Effector CD4-positive, alpha-beta T cell (primary cell): ENCODE results near the gene CFHR5.
"Not testable (repeated sequence)": the region's sequence is repeated elsewhere in the genome, so short reads cannot be mapped to it uniquely, and the experiment has no call there.

ENCODE experiments used
- DNase-seq: peaks from one replicate; pipeline ENCODE4 v3.0.0-alpha.2; 2020

The CFHR5 gene

DNA sequence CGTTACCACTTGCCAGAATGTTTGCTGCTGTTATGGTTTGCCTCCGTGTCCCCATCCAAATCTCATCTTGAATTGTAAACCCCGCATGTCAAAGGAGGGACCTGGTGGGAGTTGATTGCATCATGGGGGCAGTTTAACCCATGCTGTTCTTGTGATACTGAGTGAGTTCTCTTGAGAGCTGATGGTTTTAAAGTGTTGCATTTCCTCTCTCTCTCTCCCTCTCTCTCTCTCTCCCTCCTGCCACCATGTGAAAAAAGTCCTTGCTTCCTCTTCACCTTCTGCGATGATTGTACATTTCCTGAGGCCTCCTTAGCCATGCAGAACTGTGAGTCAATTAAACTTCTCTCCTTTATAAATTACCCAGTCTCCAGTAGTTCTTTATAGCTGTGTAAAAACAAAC lies 44.4 kb downstream of the CFHR5 start:
- no peak for DNase-seq

GRCh38 chr1:197024460-197024859 lies 47.1 kb downstream of the CFHR5 start:
- no peak for DNase-seq

GRCh38 chr1:197027359-197027758 lies 50.0 kb downstream of the CFHR5 start:
- no peak for DNase-seq

DNA sequence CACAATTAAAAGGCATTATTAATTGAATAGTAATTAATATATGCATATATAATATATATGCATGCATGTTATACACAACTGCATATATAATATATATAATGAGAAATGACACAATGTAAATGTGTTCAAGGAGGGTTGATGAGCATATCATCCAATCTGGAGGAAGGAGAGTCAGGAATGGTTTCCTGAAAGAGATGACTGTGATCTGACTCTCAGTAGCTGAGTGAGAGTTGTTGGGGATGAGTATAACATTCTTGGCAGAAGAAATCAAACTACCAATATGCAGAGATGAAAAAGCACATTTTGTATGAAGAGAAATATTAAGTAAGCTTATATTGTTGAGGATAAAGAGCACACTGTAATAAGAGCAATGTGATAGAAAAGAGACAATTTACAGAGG lies 52.4 kb downstream of the CFHR5 start:
- no peak for DNase-seq

DNA sequence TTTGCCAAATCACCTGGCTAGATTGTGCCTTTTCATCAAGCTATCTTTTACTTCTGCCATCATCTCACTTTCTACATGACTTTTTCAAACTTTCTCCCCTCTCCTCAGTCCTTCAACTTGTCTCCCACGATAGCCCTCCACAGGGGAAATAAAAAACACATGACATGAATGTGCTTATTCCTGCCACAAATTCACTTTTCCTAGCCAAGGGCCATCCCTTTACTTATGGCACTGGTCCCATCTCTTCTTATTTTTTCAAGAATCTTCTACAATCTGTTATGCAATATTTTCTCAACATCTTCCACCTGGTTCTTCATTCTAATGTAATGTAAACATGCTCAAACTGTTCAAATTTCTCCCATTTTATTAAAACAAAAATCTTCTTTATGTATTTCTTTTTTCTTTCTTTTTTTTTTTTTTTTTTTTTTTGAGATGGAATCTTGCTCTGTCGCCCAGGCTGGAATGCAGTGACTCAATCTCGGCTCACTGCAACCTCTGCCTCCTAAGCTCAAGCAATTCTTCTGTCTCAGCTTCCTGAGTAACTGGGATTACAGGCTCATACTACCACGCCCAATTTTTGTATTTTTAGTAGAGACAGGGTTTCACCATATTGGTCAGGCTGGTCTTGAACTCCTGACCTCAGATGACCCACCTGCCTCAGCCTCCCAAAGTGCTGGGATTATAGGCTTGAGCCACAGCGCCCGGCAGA lies 57.4 kb downstream of the CFHR5 start:
- DNase-seq: not testable (repeated sequence)

DNA sequence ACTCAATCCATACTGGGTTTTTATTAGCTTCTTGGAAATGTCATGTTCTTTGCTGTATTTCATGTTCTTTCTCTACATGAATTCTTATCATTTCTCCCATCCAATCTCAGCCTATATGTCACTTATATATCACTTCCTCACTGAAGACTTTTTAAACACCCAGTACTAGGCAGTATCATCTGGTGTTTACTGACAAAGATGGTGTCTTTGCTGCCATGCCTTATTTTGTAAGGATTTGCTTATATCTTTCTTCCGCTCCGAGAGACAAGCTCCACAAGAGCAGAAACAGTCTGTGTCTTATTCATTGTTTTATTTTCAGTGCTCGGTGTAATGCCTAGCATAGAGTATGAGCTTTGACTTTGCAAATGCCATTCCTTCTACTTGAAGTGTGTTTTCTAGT lies 59.5 kb downstream of the CFHR5 start:
- no peak for DNase-seq

DNA sequence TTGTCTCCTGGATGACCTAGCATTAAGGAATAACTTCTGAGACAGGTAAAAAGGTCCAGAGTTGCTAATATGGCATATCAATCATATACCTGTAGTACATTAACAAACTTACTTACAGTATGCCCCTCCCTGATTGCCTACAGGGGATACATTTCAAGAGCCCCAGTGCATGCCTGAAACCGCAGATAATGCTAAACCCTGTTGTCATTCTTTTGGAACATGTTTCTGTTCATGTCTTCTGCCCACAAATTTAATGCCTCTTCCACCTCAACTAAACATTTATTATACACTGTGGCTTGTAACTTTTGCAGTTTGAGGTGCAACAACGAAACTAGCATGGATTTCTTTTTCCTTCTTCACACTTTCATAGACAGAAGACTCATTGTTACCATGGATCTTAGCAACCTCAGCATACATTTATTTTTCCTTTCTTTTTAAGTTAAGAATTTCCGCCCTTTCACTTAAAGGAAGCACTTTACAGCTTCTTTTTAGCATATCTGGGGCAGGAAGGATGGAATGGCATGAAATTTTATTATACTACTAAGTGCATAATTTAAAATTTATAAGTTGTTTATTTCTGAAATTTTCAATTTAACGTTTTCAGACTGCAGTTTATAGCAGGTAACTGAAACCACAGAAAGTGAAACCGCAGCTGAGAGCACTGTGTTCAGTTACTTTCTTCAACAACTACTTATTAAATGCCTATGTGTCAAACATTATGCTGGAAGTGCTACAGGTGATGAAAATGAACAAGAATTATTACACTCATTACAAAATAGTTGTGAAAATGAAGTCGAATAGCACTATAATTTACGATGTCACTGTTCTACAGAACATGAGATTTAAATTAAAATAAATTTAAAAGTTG lies 64.4 kb downstream of the CFHR5 start:
- DNase-seq: no peak

GRCh38 chr1:197042676-197043341 lies 65.5 kb downstream of the CFHR5 start:
- DNase-seq: no peak

DNA sequence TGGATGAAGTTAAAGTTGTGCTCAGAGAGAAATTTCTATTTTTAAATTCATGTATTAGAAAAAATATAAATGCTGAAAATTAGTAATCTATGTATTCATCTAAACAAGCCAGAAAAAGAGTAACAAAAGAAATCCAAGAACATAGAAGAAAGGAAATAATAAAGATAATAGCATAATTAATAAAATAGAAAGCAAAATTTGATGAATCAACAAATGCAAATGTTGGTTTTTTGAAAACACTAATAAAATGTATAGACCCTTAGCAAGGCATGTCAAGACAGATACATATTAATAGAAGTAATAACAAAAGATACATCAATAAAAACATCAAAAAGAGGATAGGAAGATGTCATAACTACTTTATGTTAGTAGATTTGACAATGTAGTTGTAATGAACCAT lies 71.7 kb downstream of the CFHR5 start:
- DNase-seq: no peak
